ENCODE data around the gene SLC15A2. TPM values are rescaled to one million over a fixed set of nuclear protein-coding genes. Genes with fewer than 3 reads are reported as not detected.

Gene SLC15A2
- total RNA-seq, 2 experiments from 2014 or later = 0.69 to 0.75 TPM

DNA sequence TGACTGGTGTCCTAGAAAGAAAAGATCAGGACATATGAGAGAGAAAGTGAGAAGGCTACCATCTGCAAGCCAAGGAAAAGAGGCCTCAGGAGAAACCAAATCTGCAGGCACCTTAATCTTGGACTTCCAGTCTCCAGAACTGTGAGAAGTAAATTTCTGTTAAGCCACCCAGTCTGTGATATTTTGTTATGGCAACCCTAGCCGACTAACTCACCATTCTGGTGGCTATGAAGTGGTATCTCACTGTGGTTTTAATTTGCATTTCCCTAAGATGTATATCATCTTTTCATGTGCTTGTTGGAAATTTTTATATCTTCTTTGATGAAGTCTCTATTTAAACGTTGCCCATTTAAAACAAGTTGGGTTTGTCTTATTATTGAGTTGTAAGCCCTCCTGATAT is 87.3 kb downstream of the SLC15A2 start:
- H3K27ac Mint-ChIP-seq = no peak overlapping the region
- no peaks in the 10 kb centered on the region for H3K4me1 Mint-ChIP-seq (ENCODE audit: low read depth)
- no peaks in the 10 kb centered on the region for H3K27me3 Mint-ChIP-seq
- peaks cover 7% of the 10 kb centered on the region for H3K36me3 Mint-ChIP-seq (ENCODE audit: low read depth)
- intact Hi-C loops (cut with DNase I, micrococcal nuclease) = no loop called here
- peaks cover 7 to 10% of the 10 kb centered on the region in 2 experiments for H3K9me3 ChIP-seq (ENCODE audit: control insufficient read depth in 1 of 2, insufficient read depth in 1 of 2, low read length in 2 of 2)
- ATAC-seq (ENCODE audit: poor library complexity) (no peak), DNase-seq (no peak)
- H3K4me3 ChIP-seq (ENCODE audit: low read length) = no peak overlapping the region
- POLR2A ChIA-PET = no interaction called here
- H3K27ac ChIP-seq (ENCODE audit: low read depth in 1 of 2, low read length in 2 of 2) = no peak overlapping the region
- no peaks in the 10 kb centered on the region for H3K36me3 ChIP-seq (ENCODE audit: insufficient read depth, low read length)
- H3K9me3 Mint-ChIP-seq = peaks cover 8% of the 10 kb centered on the region
- TF ChIP-seq, protein P1, sequence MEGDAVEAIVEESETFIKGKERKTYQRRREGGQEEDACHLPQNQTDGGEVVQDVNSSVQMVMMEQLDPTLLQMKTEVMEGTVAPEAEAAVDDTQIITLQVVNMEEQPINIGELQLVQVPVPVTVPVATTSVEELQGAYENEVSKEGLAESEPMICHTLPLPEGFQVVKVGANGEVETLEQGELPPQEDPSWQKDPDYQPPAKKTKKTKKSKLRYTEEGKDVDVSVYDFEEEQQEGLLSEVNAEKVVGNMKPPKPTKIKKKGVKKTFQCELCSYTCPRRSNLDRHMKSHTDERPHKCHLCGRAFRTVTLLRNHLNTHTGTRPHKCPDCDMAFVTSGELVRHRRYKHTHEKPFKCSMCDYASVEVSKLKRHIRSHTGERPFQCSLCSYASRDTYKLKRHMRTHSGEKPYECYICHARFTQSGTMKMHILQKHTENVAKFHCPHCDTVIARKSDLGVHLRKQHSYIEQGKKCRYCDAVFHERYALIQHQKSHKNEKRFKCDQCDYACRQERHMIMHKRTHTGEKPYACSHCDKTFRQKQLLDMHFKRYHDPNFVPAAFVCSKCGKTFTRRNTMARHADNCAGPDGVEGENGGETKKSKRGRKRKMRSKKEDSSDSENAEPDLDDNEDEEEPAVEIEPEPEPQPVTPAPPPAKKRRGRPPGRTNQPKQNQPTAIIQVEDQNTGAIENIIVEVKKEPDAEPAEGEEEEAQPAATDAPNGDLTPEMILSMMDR (IDR thresholded peaks at IDR 0.05) = no peak
- H3K27me3 ChIP-seq (ENCODE audit: control insufficient read depth in 1 of 2, insufficient read depth in 2 of 2, low read length in 2 of 2) = peaks cover 0 to 3% of the 10 kb centered on the region in 2 experiments
- no peak overlapping the region for H3K4me3 Mint-ChIP-seq
- H3K4me1 ChIP-seq (ENCODE audit: insufficient read depth, low read length) = no peaks in the 10 kb centered on the region
- CTCF ChIA-PET = no interaction called here

DNA sequence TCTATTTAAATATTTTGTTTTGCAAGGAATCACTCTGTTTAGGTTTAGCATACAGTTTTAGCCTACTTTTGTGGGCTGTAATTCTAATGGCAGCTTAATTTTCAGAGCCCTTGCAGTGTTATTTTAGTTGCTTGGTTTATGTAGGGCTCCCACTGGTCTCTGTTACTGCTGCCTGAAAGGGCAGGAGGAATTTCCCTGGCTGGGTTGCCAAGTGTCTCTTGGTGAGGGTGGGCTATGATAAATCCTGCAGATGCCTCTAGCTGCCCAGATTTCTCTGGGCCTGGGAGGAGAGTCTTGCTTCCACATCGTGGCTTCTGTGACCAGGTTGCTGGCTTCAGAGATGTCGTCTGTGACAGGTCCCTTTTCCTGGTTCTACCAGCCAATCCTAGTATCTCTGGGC is 91.6 kb downstream of the SLC15A2 start:
- no peaks in the 10 kb centered on the region for H3K4me1 ChIP-seq (ENCODE audit: insufficient read depth, low read length)
- H3K27ac ChIP-seq (ENCODE audit: low read depth in 1 of 2, low read length in 2 of 2) = no peak overlapping the region
- H3K4me3 Mint-ChIP-seq = no peak overlapping the region
- TF ChIP-seq, protein P1 (IDR thresholded peaks at IDR 0.05) = no peak
- ATAC-seq (ENCODE audit: poor library complexity) = no peak
- H3K27me3 Mint-ChIP-seq = no peaks in the 10 kb centered on the region
- DNase-seq = no peak
- no peaks in the 10 kb centered on the region for H3K4me1 Mint-ChIP-seq (ENCODE audit: low read depth)
- peaks cover 7% of the 10 kb centered on the region for H3K36me3 Mint-ChIP-seq (ENCODE audit: low read depth)
- H3K27ac Mint-ChIP-seq = no peak overlapping the region
- no peaks in the 10 kb centered on the region for H3K36me3 ChIP-seq (ENCODE audit: insufficient read depth, low read length)
- peaks cover 8% of the 10 kb centered on the region for H3K9me3 Mint-ChIP-seq
- peaks cover 0 to 10% of the 10 kb centered on the region in 2 experiments for H3K9me3 ChIP-seq (ENCODE audit: control insufficient read depth in 1 of 2, insufficient read depth in 1 of 2, low read length in 2 of 2)
- H3K4me3 ChIP-seq (ENCODE audit: low read length) = no peak overlapping the region
- intact Hi-C loops (cut with DNase I, micrococcal nuclease) = no loop called here
- POLR2A ChIA-PET = no interaction called here
- CTCF ChIA-PET = no interaction called here
- peaks cover 0 to 3% of the 10 kb centered on the region in 2 experiments for H3K27me3 ChIP-seq (ENCODE audit: control insufficient read depth in 1 of 2, insufficient read depth in 2 of 2, low read length in 2 of 2)

DNA sequence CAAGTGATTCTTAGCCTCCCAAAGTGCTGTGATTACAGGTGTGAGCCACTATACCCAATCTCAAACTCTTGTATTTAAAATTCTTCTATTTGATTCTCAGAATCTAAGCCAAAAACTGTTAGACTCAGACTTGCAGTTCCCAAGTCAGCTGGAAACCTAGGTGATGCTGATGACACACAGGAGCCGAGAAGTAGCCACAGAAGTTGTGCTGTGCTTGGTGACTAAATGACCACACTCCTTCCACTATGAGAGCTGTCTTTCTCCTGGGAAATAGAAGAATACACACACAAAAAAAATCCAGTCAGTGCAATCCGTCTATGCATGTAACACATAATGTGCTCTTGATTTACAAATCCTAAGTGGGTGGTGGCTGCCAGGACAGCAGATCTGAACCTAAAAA is 93.9 kb downstream of the SLC15A2 start:
- ATAC-seq (ENCODE audit: poor library complexity) (no peak), DNase-seq (no peak)
- Mint-ChIP-seq H3K27ac (no peak overlapping the region), H3K36me3 (ENCODE audit: low read depth) (peaks cover 7% of the 10 kb centered on the region), H3K4me1 (ENCODE audit: low read depth) (no peaks in the 10 kb centered on the region), H3K27me3 (no peaks in the 10 kb centered on the region), H3K9me3 (peaks cover 8% of the 10 kb centered on the region), H3K4me3 (no peak overlapping the region)
- ChIA-PET POLR2A (no interaction called here), CTCF (no interaction called here)
- no peak overlapping the region for H3K27ac ChIP-seq (ENCODE audit: low read depth in 1 of 2, low read length in 2 of 2)
- H3K4me1 ChIP-seq (ENCODE audit: insufficient read depth, low read length) = no peaks in the 10 kb centered on the region
- H3K36me3 ChIP-seq (ENCODE audit: insufficient read depth, low read length) = no peaks in the 10 kb centered on the region
- TF ChIP-seq, protein P1 (IDR thresholded peaks at IDR 0.05) = no peak
- intact Hi-C loops (cut with DNase I, micrococcal nuclease) = no loop called here
- H3K9me3 ChIP-seq (ENCODE audit: control insufficient read depth in 1 of 2, insufficient read depth in 1 of 2, low read length in 2 of 2) = peaks cover 3 to 8% of the 10 kb centered on the region in 2 experiments
- H3K27me3 ChIP-seq (ENCODE audit: control insufficient read depth in 1 of 2, insufficient read depth in 2 of 2, low read length in 2 of 2) = peaks cover 0 to 3% of the 10 kb centered on the region in 2 experiments
- H3K4me3 ChIP-seq (ENCODE audit: low read length) = no peak overlapping the region

Data from CD4-positive, alpha-beta T cell (primary cell).